ENCODE measurements around the gene ANKRD55.

- TF ChIP-seq MAX (CRISPR knock-in tag; IDR thresholded peaks at IDR 0.05) (no peak), GRHL2 (CRISPR knock-in tag; IDR thresholded peaks at IDR 0.05; ENCODE audit: insufficient replicate concordance, severe bottlenecking) (no peak), CTCF (IDR thresholded peaks at IDR 0.05) (no peak), ATF6 (CRISPR knock-in tag; IDR thresholded peaks at IDR 0.05) (no peak)
Observed at GRCh38 chr5:56130664-56131063, 102.5 kb downstream of the ANKRD55 start.

All from WTC11 (cell line).